Measurements from ENCODE around the gene CCDC7. TPM values are rescaled to one million over a fixed set of nuclear protein-coding genes. Genes with fewer than 3 reads are reported as not detected.

Gene CCDC7
- total and polyA plus RNA-seq, 10 of the 15 experiments (the other 5 are each of a cell fraction or from before 2014, with no cell fraction given): 1.8 to 5.6 (median 3.4) TPM

GRCh38 chr10:32433542-32433941 lies 12.4 kb upstream of the CCDC7 start:
- SMC1A ChIA-PET (ENCODE audit: uncharacterized antibody, unreplicated experiment): interaction anchor here (1.9 kb wide), 1 partner anchor 12 kb away, joined by 6 read pairs; the partner anchor contains the start of gene CCDC7
- POLR2A ChIA-PET: interaction anchor here (0.7 kb wide), 1 partner anchor 8 kb away, joined by 3 read pairs; no protein-coding TSS in a partner anchor
- CTCF ChIA-PET: no interaction called here
- TF ChIP-seq, protein P1, sequence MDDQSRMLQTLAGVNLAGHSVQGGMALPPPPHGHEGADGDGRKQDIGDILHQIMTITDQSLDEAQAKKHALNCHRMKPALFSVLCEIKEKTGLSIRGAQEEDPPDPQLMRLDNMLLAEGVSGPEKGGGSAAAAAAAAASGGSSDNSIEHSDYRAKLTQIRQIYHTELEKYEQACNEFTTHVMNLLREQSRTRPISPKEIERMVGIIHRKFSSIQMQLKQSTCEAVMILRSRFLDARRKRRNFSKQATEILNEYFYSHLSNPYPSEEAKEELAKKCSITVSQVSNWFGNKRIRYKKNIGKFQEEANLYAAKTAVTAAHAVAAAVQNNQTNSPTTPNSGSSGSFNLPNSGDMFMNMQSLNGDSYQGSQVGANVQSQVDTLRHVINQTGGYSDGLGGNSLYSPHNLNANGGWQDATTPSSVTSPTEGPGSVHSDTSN (IDR thresholded peaks at IDR 0.05; ENCODE audit: insufficient replicate concordance, low read depth, low read length): no peak
- TF ChIP-seq FOS (IDR thresholded peaks at IDR 0.05; ENCODE audit: borderline replicate concordance, extremely low read depth, insufficient read length) (no peak), FOXM1 (IDR thresholded peaks at IDR 0.05; ENCODE audit: low read depth, low read length) (no peak), SIN3A (IDR thresholded peaks at IDR 0.05; ENCODE audit: low read depth, low read length) (no peak), CEBPB (IDR thresholded peaks at IDR 0.05; ENCODE audit: borderline replicate concordance in 1 of 2, low read depth in 2 of 2, low read length in 2 of 2) (no peak), ZBED1 (IDR thresholded peaks at IDR 0.05; ENCODE audit: borderline replicate concordance) (no peak), ZNF24 (IDR thresholded peaks at IDR 0.05) (no peak), POLR2AphosphoS5 (IDR thresholded peaks at IDR 0.05; ENCODE audit: low read length) (no peak), RAD51 (IDR thresholded peaks at IDR 0.05) (no peak), YBX1 (IDR thresholded peaks at IDR 0.05) (no peak), BCL3 (IDR thresholded peaks at IDR 0.05; ENCODE audit: borderline replicate concordance, insufficient read depth, low read depth, low read length, poor library complexity, severe bottlenecking) (no peak), ZBTB11 (CRISPR knock-in tag; IDR thresholded peaks at IDR 0.05) (no peak), HDGF (IDR thresholded peaks at IDR 0.05) (no peak)
- TF ChIP-seq, protein P2, sequence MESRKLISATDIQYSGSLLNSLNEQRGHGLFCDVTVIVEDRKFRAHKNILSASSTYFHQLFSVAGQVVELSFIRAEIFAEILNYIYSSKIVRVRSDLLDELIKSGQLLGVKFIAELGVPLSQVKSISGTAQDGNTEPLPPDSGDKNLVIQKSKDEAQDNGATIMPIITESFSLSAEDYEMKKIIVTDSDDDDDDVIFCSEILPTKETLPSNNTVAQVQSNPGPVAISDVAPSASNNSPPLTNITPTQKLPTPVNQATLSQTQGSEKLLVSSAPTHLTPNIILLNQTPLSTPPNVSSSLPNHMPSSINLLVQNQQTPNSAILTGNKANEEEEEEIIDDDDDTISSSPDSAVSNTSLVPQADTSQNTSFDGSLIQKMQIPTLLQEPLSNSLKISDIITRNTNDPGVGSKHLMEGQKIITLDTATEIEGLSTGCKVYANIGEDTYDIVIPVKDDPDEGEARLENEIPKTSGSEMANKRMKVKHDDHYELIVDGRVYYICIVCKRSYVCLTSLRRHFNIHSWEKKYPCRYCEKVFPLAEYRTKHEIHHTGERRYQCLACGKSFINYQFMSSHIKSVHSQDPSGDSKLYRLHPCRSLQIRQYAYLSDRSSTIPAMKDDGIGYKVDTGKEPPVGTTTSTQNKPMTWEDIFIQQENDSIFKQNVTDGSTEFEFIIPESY (IDR thresholded peaks at IDR 0.05): no peak
- TF ChIP-seq, protein P3, sequence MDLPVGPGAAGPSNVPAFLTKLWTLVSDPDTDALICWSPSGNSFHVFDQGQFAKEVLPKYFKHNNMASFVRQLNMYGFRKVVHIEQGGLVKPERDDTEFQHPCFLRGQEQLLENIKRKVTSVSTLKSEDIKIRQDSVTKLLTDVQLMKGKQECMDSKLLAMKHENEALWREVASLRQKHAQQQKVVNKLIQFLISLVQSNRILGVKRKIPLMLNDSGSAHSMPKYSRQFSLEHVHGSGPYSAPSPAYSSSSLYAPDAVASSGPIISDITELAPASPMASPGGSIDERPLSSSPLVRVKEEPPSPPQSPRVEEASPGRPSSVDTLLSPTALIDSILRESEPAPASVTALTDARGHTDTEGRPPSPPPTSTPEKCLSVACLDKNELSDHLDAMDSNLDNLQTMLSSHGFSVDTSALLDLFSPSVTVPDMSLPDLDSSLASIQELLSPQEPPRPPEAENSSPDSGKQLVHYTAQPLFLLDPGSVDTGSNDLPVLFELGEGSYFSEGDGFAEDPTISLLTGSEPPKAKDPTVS (IDR thresholded peaks at IDR 0.05; ENCODE audit: low read depth, low read length): no peak

More at GRCh38 chr10:32433542-32433941, 12.4 kb upstream of the CCDC7 start:
- WGBS (ENCODE audit: insufficient coverage, insufficient replicate concordance, low lambda C conversion rate, missing lambda C conversion rate): 0% methylated on average over 1 of the region's 1 CpG
- intact Hi-C loops (cut with micrococcal nuclease; ENCODE audit: unreplicated experiment): no loop called here
- RAD21 ChIA-PET (ENCODE audit: unreplicated experiment): no interaction called here
- BruUV-seq (replicated peaks): no TSS peak
- ATAC-seq: no peak
- Histone ChIP-seq H3K36me3 (ENCODE audit: control insufficient read depth in 2 of 2, insufficient read depth in 2 of 2, low read length in 1 of 2) (no peaks in the 10 kb centered on the region), H4K20me1 (ENCODE audit: control insufficient read depth, insufficient read depth) (no peaks in the 10 kb centered on the region), H3K9me3 (replicated peaks; ENCODE audit: control insufficient read depth, insufficient read depth, low read length) (no peaks in the 10 kb centered on the region; the same call in 2 of the 3 replicates), H2AFZ (ENCODE audit: control insufficient read depth, low read depth, low read length) (no peak overlapping the region), H3K4me3 (no peak overlapping the region), H3K27me3 (replicated peaks in 1 of 2; ENCODE audit: control insufficient read depth in 2 of 2, insufficient read depth in 2 of 2, low read length in 1 of 2) (no peaks in the 10 kb centered on the region), H3K4me1 (ENCODE audit: control insufficient read depth, insufficient read depth, low read length) (no peaks in the 10 kb centered on the region), H3K79me2 (ENCODE audit: control insufficient read depth, insufficient read depth, low read length) (no peaks in the 10 kb centered on the region), H3K9ac (ENCODE audit: control insufficient read depth, insufficient read depth, low read length) (no peak overlapping the region), H3K27ac (ENCODE audit: control insufficient read depth, insufficient read depth) (no peak overlapping the region), H3K4me2 (ENCODE audit: control insufficient read depth, insufficient read depth) (no peak overlapping the region)
- DNase-seq (ENCODE audit: low read depth, low spot score): no peak
- no peak for FAIRE-seq
- in situ Hi-C loops (cut with MboI): no loop called here
